RWPE2 (cell line): Measurements from ENCODE around the gene FGA.

Experiments used
- ATAC-seq: fragments of 200-7000 bp; cut with Tn5 transposase; 3 replicates; pipeline ENCODE4 v1.9.1; 2021; ENCODE audit warnings: low read depth
- DNase-seq: peaks from one replicate; pipeline ENCODE4 v3.0.0-alpha.2; 2020; ENCODE audit warnings: low spot score
- H3K27ac ChIP-seq: fragments of 450-650 bp; 2 replicates; pipeline ENCODE4 v1.5.1; 2017; ENCODE audit warnings: mild to moderate bottlenecking; ENCODE audit not compliant: poor library complexity, severe bottlenecking
- H3K27me3 ChIP-seq: fragments of 250-450 bp; sonication (Bioruptor Pico); 2 replicates; pipeline ENCODE4 v1.5.1; 2021; ENCODE audit warnings: mild to moderate bottlenecking, moderate library complexity; ENCODE audit not compliant: insufficient read depth, poor library complexity, severe bottlenecking
- H3K36me3 ChIP-seq: fragments of 250-450 bp; sonication (Bioruptor Pico); 2 replicates; pipeline ENCODE4 v1.5.1; 2020; ENCODE audit warnings: low read depth, mild to moderate bottlenecking, moderate library complexity
- H3K4me1 ChIP-seq: fragments of 250-450 bp; sonication (Bioruptor Pico); 2 replicates; pipeline ENCODE4 v1.5.1; 2021; ENCODE audit warnings: mild to moderate bottlenecking, moderate library complexity; ENCODE audit not compliant: insufficient read depth, poor library complexity, severe bottlenecking
- H3K4me3 ChIP-seq: fragments of 250-450 bp; sonication (Bioruptor Pico); 2 replicates; pipeline ENCODE4 v1.5.1; 2021; ENCODE audit warnings: mild to moderate bottlenecking, moderate library complexity; ENCODE audit not compliant: severe bottlenecking
- H3K9me3 ChIP-seq: fragments of 250-450 bp; sonication (Bioruptor Pico); 2 replicates; pipeline ENCODE4 v1.5.1; 2021; ENCODE audit warnings: mild to moderate bottlenecking, moderate library complexity; ENCODE audit not compliant: severe bottlenecking
- TF ChIP-seq, protein P1 (sequence below): fragments of 450-650 bp; IDR thresholded peaks from one replicate; pipeline ENCODE4 v1.5.1; 2017; ENCODE audit warnings: mild to moderate bottlenecking, moderate library complexity; ENCODE audit not compliant: poor library complexity, severe bottlenecking

Gene FGA

DNA sequence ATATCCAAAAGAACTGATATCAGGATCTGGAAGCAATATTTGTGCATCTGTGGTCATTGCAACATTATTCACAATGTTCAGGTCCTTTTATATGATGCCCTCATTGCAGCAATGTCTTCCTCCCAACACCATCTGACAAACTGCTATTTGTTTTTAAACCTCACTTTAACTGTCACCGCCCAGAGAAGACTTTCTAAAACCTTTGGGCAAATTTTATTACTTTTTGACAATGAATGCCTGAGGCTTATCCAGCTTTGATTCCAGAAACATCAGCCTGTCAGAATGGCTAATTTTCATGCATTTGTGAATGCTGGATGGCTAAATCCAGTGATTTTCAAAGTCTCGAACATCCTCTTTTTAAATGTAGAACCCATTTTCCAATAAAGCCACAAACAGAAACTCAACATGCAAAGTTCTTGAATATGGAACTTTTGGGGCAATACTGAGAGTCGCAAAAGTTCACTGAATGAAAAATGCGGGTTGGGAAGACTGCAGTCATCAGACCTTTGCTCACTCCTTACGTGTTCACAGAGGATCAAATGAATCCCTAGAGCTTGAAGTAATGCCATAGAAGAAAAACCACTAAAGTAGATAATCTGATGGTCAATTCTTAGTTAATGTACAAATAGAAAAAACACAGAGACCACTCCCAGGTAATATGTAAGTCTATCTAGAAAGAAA lies 17.2 kb downstream of the FGA start:
- ATAC-seq = no peak
- Histone ChIP-seq H3K36me3 (no peaks in the 10 kb centered on the region), H3K4me3 (no peak overlapping the region), H3K27ac (no peak overlapping the region), H3K27me3 (no peaks in the 10 kb centered on the region), H3K4me1 (peaks cover 15% of the 10 kb centered on the region), H3K9me3 (no peaks in the 10 kb centered on the region)
- DNase-seq = no peak
- TF ChIP-seq, protein P1, sequence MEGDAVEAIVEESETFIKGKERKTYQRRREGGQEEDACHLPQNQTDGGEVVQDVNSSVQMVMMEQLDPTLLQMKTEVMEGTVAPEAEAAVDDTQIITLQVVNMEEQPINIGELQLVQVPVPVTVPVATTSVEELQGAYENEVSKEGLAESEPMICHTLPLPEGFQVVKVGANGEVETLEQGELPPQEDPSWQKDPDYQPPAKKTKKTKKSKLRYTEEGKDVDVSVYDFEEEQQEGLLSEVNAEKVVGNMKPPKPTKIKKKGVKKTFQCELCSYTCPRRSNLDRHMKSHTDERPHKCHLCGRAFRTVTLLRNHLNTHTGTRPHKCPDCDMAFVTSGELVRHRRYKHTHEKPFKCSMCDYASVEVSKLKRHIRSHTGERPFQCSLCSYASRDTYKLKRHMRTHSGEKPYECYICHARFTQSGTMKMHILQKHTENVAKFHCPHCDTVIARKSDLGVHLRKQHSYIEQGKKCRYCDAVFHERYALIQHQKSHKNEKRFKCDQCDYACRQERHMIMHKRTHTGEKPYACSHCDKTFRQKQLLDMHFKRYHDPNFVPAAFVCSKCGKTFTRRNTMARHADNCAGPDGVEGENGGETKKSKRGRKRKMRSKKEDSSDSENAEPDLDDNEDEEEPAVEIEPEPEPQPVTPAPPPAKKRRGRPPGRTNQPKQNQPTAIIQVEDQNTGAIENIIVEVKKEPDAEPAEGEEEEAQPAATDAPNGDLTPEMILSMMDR = no peak

DNA sequence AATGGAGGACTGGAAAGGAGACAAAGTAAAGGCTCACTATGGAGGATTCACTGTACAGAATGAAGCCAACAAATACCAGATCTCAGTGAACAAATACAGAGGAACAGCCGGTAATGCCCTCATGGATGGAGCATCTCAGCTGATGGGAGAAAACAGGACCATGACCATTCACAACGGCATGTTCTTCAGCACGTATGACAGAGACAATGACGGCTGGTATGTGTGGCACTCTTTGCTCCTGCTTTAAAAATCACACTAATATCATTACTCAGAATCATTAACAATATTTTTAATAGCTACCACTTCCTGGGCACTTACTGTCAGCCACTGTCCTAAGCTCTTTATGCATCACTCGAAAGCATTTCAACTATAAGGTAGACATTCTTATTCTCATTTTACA lies 21.0 kb downstream of the FGA start:
- peaks cover 12% of the 10 kb centered on the region for H3K4me1 ChIP-seq
- no peaks in the 10 kb centered on the region for H3K36me3 ChIP-seq
- no peak overlapping the region for H3K4me3 ChIP-seq
- ATAC-seq = no peak
- no peak for DNase-seq
- no peaks in the 10 kb centered on the region for H3K27me3 ChIP-seq
- no peak overlapping the region for H3K27ac ChIP-seq
- TF ChIP-seq, protein P1 = no peak
- H3K9me3 ChIP-seq = no peaks in the 10 kb centered on the region

DNA sequence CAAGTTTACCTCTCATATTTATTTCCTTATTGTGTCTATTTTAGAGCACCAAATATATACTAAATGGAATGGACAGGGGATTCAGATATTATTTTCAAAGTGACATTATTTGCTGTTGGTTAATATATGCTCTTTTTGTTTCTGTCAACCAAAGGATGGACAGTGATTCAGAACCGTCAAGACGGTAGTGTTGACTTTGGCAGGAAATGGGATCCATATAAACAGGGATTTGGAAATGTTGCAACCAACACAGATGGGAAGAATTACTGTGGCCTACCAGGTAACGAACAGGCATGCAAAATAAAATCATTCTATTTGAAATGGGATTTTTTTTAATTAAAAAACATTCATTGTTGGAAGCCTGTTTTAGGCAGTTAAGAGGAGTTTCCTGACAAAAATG lies 21.5 kb downstream of the FGA start:
- H3K27ac ChIP-seq = no peak overlapping the region
- ATAC-seq = peak; percentile 82

DNA sequence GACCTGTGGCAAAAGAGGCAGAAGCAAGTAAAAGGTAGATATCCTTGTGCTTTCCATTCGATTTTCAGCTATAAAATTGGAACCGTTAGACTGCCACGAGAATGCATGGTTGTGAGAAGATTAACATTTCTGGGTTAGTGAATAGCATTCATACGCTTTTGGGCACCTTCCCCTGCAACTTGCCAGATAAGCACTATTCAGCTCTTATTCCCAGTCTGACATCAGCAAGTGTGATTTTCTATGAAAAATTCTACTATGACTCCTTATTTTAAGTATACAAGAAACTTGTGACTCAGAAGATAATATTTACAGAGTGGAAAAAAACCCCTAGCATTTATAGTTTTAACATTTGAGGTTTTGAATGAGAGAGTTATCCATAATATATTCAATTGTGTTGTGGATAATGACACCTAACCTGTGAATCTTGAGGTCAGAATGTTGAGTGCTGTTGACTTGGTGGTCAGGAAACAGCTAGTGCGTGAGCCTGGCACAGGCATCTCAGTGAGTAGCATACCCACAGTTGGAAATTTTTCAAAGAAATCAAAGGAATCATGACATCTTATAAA lies 23.8 kb downstream of the FGA start:
- no peak for DNase-seq
- Histone ChIP-seq H3K9me3 (no peaks in the 10 kb centered on the region), H3K4me3 (no peak overlapping the region), H3K4me1 (peaks cover 30% of the 10 kb centered on the region), H3K27ac (no peak overlapping the region), H3K27me3 (no peaks in the 10 kb centered on the region), H3K36me3 (no peaks in the 10 kb centered on the region)
- peak; percentile 62 for ATAC-seq
- TF ChIP-seq, protein P1 = no peak

More for the DNA sequence above, 21.5 kb downstream of the FGA start:
- H3K36me3 ChIP-seq = no peaks in the 10 kb centered on the region
- no peaks in the 10 kb centered on the region for H3K27me3 ChIP-seq
- no peak for DNase-seq
- H3K4me3 ChIP-seq = no peak overlapping the region
- H3K9me3 ChIP-seq = no peaks in the 10 kb centered on the region
- H3K4me1 ChIP-seq = peaks cover 18% of the 10 kb centered on the region
- TF ChIP-seq, protein P1 = no peak

DNA sequence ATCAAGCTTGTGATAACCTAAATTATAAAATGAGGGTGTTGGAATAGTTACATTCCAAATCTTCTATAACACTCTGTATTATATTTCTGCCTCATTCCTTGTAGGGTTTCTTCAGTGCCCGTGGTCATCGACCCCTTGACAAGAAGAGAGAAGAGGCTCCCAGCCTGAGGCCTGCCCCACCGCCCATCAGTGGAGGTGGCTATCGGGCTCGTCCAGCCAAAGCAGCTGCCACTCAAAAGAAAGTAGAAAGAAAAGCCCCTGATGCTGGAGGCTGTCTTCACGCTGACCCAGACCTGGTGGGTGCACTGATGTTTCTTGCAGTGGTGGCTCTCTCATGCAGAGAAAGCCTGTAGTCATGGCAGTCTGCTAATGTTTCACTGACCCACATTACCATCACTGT lies 24.8 kb downstream of the FGA start:
- ATAC-seq (no peak), DNase-seq (no peak)
- Histone ChIP-seq H3K27me3 (no peaks in the 10 kb centered on the region), H3K4me1 (peaks cover 39% of the 10 kb centered on the region), H3K9me3 (no peaks in the 10 kb centered on the region), H3K27ac (no peak overlapping the region), H3K36me3 (no peaks in the 10 kb centered on the region), H3K4me3 (no peak overlapping the region)
- TF ChIP-seq, protein P1 = no peak
